Anterior cingulate cortex (tissue), 58 donors: ENCODE results near the gene USP43.
"Not testable (repeated sequence)": the region's sequence is repeated elsewhere in the genome, so short reads cannot be mapped to it uniquely, and the experiment has no call there.

Experiments
- DNase-seq, 58 donors: peaks; one replicate each; lab custom pipeline; 2025; lab: John Stamatoyannopoulos, UW

USP43 gene

GRCh38 chr17:9661027-9661426, 15.7 kb downstream of the USP43 start:
- DNase-seq, result no peak

GRCh38 chr17:9663511-9663910, 18.2 kb downstream of the USP43 start:
- not testable (repeated sequence) for DNase-seq

- DNase-seq, result no peak
These were observed 21.2 kb downstream of the USP43 start for GRCh38 chr17:9666461-9667050.

GRCh38 chr17:9668517-9668916, 23.2 kb downstream of the USP43 start:
- no peak for DNase-seq

GRCh38 chr17:9669551-9670008, 24.3 kb downstream of the USP43 start:
- no peak for DNase-seq

- no peak for DNase-seq
These were observed 25.3 kb downstream of the USP43 start for GRCh38 chr17:9670596-9670995.

- no peak for DNase-seq
These were observed 26.2 kb downstream of the USP43 start for GRCh38 chr17:9671559-9671958.

GRCh38 chr17:9672266-9672665, 26.9 kb downstream of the USP43 start:
- DNase-seq, result no peak

GRCh38 chr17:9672691-9673090, 27.4 kb downstream of the USP43 start:
- DNase-seq, result no peak

- no peak for DNase-seq
These were observed 30.8 kb downstream of the USP43 start for GRCh38 chr17:9676084-9676483.

- DNase-seq, result no peak
These were observed 31.5 kb downstream of the USP43 start for GRCh38 chr17:9676820-9677310.

- no peak for DNase-seq
These were observed 32.1 kb downstream of the USP43 start for GRCh38 chr17:9677411-9677810.

- DNase-seq, result no peak
These were observed 32.6 kb downstream of the USP43 start for GRCh38 chr17:9677896-9678295.

GRCh38 chr17:9684955-9685621, 39.8 kb downstream of the USP43 start:
- no peak for DNase-seq

GRCh38 chr17:9693755-9694154, 48.4 kb downstream of the USP43 start:
- no peak for DNase-seq

- no peak for DNase-seq
These were observed 51.1 kb downstream of the USP43 start for GRCh38 chr17:9696279-9697044.

- DNase-seq, result no peak
These were observed 54.8 kb downstream of the USP43 start for GRCh38 chr17:9700136-9700535.

- DNase-seq, result no peak
These were observed 55.6 kb downstream of the USP43 start for GRCh38 chr17:9700754-9701476.

- DNase-seq, result no peak
These were observed 57.2 kb downstream of the USP43 start for GRCh38 chr17:9702482-9702881.

GRCh38 chr17:9702914-9703780, 57.8 kb downstream of the USP43 start:
- DNase-seq, result no peak
